Medulla oblongata (tissue), 1 donor: ENCODE data around the gene RGS9.

ENCODE experiments used
- DNase-seq: peaks from one replicate; pipeline ENCODE4 v3.0.0-alpha.2; 2015; ENCODE audit errors: extremely low spot score

The RGS9 gene

DNA sequence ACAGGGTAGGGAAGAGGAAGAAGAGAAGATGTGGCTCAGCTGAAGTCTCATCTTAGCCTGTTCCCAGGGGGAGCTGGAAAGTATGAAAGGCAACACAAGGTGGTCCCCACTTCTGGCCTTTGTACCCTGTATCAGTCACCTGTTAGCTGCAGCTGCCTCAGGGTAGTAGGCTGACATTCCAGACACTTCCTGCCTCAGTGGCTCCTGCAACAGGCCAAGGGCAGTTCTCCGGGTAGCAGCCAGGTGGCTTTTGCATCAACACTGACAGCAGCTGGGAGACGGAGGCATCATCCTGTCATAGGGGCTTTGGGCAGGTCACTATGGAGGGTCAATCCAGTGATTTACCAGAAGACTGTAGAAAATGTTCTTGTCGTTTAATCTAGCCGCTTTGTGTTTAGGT, 124.0 kb downstream of the RGS9 start:
- no peak for DNase-seq

DNA sequence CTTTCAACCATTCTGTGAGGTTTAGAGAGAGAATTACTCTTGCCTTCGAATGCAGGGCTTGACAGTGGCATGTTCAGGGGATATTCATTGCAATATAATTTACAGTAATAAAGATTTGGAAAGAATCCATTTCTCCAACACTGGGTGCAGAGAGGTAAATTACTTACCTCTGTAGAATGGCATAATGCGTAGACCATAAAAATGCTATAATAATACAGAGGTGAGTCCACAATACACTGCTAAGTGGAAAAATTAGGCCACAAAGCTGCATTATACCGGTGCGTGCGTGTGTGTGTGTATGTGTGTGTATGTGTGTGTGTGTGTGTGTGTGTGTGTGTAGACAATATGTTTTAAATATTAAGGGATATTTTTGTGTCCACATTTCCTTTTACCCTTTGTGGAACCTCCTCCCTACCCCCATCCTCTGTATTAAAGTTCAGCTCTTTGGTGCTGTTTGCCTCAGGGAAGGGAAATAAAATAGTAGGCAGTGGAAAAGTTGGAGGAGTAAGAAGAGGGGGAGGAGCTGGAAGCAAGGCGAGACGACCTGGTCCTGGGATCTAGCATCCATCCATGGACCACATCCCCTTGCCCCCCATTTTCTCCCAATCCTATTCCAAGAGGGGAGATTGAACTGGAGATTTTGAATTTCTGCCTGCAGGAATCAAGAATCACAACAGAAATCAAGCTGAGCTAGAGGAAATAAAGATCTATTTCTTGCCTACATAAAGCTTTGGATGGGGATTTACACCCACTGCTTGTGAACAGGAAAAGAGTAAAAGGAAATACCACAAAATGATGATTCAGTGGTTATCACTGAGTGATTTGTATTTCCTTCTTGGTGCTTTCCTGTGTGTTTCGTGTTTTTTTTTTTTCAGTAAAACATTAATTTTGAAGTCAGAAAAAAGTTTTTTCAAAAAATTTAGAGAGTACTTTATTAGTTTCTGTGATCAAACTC, 124.8 kb downstream of the RGS9 start:
- no peak for DNase-seq

GRCh38 chr17:65265276-65265675, 128.1 kb downstream of the RGS9 start:
- no peak for DNase-seq

DNA sequence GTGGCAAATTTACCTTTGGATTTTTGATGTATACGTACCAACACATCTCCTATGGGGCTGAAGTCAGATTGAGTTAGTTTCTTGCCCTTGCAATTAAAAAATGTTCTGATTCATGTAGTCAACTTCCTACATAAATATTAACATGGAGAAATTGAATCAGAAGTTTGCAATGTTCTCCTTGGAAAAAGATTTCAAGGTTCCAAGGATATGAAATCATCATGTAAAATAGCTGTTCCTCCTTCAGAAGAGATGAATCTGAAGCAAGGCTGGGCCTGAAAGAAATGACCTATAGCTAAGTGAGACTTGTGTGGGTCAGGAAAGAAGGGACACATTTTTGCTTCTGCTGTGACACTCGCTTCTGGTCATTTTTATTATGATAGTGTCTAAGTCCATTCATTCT, 131.7 kb downstream of the RGS9 start:
- no peak for DNase-seq

DNA sequence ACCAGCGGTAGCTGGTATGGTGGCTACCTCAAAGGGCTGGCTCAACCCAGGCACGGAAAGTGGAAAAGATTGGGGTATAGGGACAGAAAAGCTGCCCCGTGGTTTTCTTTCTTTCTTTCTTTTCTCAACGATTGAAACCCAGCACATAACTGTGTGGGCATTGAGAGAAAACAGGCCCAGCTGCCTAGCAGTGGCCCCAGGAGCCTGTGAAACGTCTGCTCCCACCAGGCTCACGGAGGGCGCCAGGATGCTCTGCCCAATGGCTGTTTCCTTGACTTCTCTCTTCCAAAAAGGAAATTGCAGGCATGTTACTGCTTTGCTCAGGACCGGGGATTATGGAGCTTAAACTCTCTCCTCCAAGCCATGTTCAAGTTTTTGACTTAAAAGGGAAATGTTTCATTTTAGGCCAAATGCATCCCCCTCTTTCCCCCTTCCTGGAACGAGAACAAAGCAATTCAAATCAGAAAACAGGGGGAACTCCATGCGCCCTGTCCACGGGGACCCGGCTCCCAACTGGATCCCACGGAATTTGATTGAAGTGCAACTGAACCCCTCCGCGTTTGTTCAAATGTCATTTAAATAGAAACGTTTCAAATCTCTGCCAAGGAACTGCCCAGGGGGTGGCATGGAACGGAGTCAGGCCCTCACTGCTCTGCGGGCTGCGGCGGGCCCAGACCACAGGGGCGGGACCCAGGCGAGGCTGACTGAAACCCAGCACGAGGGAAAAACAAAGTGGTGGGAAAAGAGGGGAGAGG, 133.5 kb downstream of the RGS9 start:
- DNase-seq, result no peak

GRCh38 chr17:65271296-65271695, 134.1 kb downstream of the RGS9 start:
- DNase-seq, result no peak
